IMR-90 (cell line): ENCODE results near the gene KCNAB1. TPM values are rescaled to one million over a fixed set of nuclear protein-coding genes. Genes with fewer than 3 reads are reported as not detected.

Experiments used
- ATAC-seq: fragments of 200-7000 bp; cut with Tn5 transposase; 2 replicates; pipeline ENCODE4 v1.9.1; 2020; ENCODE audit warnings: low read depth, mild to moderate bottlenecking, moderate library complexity
- BruUV-seq: library from RNA; stranded (reverse); fragments of 400-500 nt; replicated peaks from 2 replicates; lab custom pipeline; 2021; lab: Mats Ljungman, UMichigan
- CTCF ChIA-PET: fragments of 300-600 bp; formaldehyde crosslinking; extraction: SDS; loops from one replicate; lab custom pipeline; 2021; ENCODE audit warnings: antibody characterized with exemption; lab: Yijun Ruan, JAX
- POLR2A ChIA-PET: fragments of 300-600 bp; sonication (Branson Sonifier 250); formaldehyde crosslinking; loops from one replicate; lab custom pipeline; 2022; ENCODE audit warnings: antibody characterized with exemption; ENCODE audit not compliant: unreplicated experiment; lab: Charles Lee
- DNase-seq: peaks from one replicate; pipeline ENCODE4 v3.0.0; 2013
- H2AFZ ChIP-seq: replicated peaks from 2 replicates; pipeline ENCODE3; 2013; ENCODE audit warnings: low read length, mild to moderate bottlenecking; ENCODE audit not compliant: poor library complexity
- H2AK5ac ChIP-seq: 2 replicates; pipeline ENCODE4 v1.6.1; 2013; ENCODE audit warnings: low read depth, low read length, inconsistent platforms
- H2AK9ac ChIP-seq: replicated peaks from 2 replicates; pipeline ENCODE3; 2013; ENCODE audit warnings: mild to moderate bottlenecking, low read depth, low read length, moderate library complexity; ENCODE audit not compliant: poor library complexity
- H2BK120ac ChIP-seq: 2 replicates; pipeline ENCODE4 v1.6.1; 2013; ENCODE audit warnings: low read depth, low read length, inconsistent platforms
- H2BK15ac ChIP-seq: 3 replicates; pipeline ENCODE4 v1.6.1; 2013; ENCODE audit warnings: low read depth, low read length, inconsistent platforms
- H2BK20ac ChIP-seq: 2 replicates; pipeline ENCODE4 v1.6.1; 2013; ENCODE audit warnings: low read depth, mild to moderate bottlenecking, inconsistent platforms, low read length, moderate library complexity
- H2BK5ac ChIP-seq: 2 replicates; pipeline ENCODE4 v1.6.1; 2013; ENCODE audit warnings: mild to moderate bottlenecking, low read depth, low read length, inconsistent platforms; ENCODE audit not compliant: poor library complexity, severe bottlenecking
- H3K14ac ChIP-seq: replicated peaks from 2 replicates; pipeline ENCODE4 v1.6.1; 2013; ENCODE audit warnings: low read depth, low read length, inconsistent platforms
- H3K18ac ChIP-seq: 2 replicates; pipeline ENCODE4 v1.6.1; 2013; ENCODE audit warnings: low read depth, low read length, control low read depth
- H3K23ac ChIP-seq: 2 replicates; pipeline ENCODE4 v1.6.1; 2013; ENCODE audit warnings: low read depth, low read length, inconsistent platforms
- H3K27ac ChIP-seq: 2 replicates; pipeline ENCODE4 v1.5.1; 2013; ENCODE audit warnings: mild to moderate bottlenecking, control low read depth, low read length; ENCODE audit not compliant: insufficient read depth
- H3K27me3 ChIP-seq: 2 replicates; pipeline ENCODE4 v1.6.1; 2013; ENCODE audit warnings: low read length; ENCODE audit not compliant: control insufficient read depth, insufficient read depth
- H3K36me3 ChIP-seq: 2 replicates; pipeline ENCODE4 v1.6.1; 2013; ENCODE audit warnings: low read length, mixed read lengths; ENCODE audit not compliant: control insufficient read depth, insufficient read depth
- H3K4ac ChIP-seq: 2 replicates; pipeline ENCODE4 v1.6.1; 2013; ENCODE audit warnings: low read depth, low read length, inconsistent platforms
- H3K4me1 ChIP-seq: 2 replicates; pipeline ENCODE4 v1.6.1; 2013; ENCODE audit warnings: low read length, mixed read lengths; ENCODE audit not compliant: control insufficient read depth, insufficient read depth
- H3K4me2 ChIP-seq: 2 replicates; pipeline ENCODE4 v1.6.1; 2013; ENCODE audit warnings: low read depth, mild to moderate bottlenecking, control low read depth, low read length, moderate library complexity
- H3K4me3 ChIP-seq: 2 replicates; pipeline ENCODE4 v1.5.1; 2013; ENCODE audit warnings: low read depth, mild to moderate bottlenecking, control low read depth, low read length, moderate library complexity; ENCODE audit not compliant: insufficient read depth
- H3K56ac ChIP-seq: 2 replicates; pipeline ENCODE4 v1.6.1; 2013; ENCODE audit warnings: low read length, inconsistent platforms; ENCODE audit not compliant: insufficient read depth; ENCODE audit errors: extremely low read depth
- H3K79me1 ChIP-seq, 2 experiments: 2 replicates each; pipeline ENCODE4 v1.6.1; 2013; ENCODE audit warnings: low read length in 2 of 2, inconsistent platforms in 1 of 2, low read depth in 1 of 2
- H3K9ac ChIP-seq: 2 replicates; pipeline ENCODE4 v1.6.1; 2013; ENCODE audit warnings: low read depth, low read length, control low read depth
- H3K9me1 ChIP-seq: 2 replicates; pipeline ENCODE4 v1.6.1; 2013; ENCODE audit warnings: low read length, inconsistent platforms; ENCODE audit not compliant: insufficient read depth
- H3K9me3 ChIP-seq: 2 replicates; pipeline ENCODE4 v1.6.1; 2013; ENCODE audit warnings: low read length; ENCODE audit not compliant: control insufficient read depth, insufficient read depth
- H4K20me1 ChIP-seq: 2 replicates; pipeline ENCODE4 v1.6.1; 2013; ENCODE audit warnings: low read length, inconsistent platforms; ENCODE audit not compliant: insufficient read depth
- H4K5ac ChIP-seq: 2 replicates; pipeline ENCODE4 v1.6.1; 2013; ENCODE audit warnings: mild to moderate bottlenecking, low read depth, low read length, control low read depth
- H4K8ac ChIP-seq, 2 experiments: 2 replicates each; pipeline ENCODE4 v1.6.1; 2013; ENCODE audit warnings: low read depth in 2 of 2, low read length in 2 of 2, control low read depth in 1 of 2, inconsistent platforms in 1 of 2
- H4K91ac ChIP-seq: 2 replicates; pipeline ENCODE4 v1.6.1; 2013; ENCODE audit warnings: low read depth, low read length, inconsistent platforms; ENCODE audit not compliant: insufficient read depth
- CEBPB ChIP-seq: IDR thresholded peaks from 2 replicates; pipeline ENCODE4 v1.6.1; 2012; ENCODE audit warnings: low read depth, low read length, improper control_type of control experiment
- CTCF ChIP-seq: conservative IDR thresholded peaks from 2 replicates; pipeline ENCODE4 v1.5.1; 2012; ENCODE audit warnings: mild to moderate bottlenecking, low read depth, low read length, improper control_type of control experiment
- MAZ ChIP-seq: IDR thresholded peaks from 2 replicates; pipeline ENCODE4 v1.6.1; 2012; ENCODE audit warnings: low read depth, mild to moderate bottlenecking, low read length, improper control_type of control experiment, moderate library complexity, borderline replicate concordance
- RAD21 ChIP-seq: IDR thresholded peaks from 2 replicates; pipeline ENCODE4 v1.6.1; 2012; ENCODE audit warnings: low read length, improper control_type of control experiment
- WGBS, 2 experiments: methylation state at CpG; one replicate each; pipeline versions ENCODE4 v1.1.5 to v1.1.7; 2013; ENCODE audit warnings: missing lambda C conversion rate in 2 of 2; ENCODE audit not compliant: insufficient read length in 1 of 2; ENCODE audit errors: extremely low coverage in 2 of 2; 5-methylcytosine and 5-hydroxymethylcytosine counted together
- dilution Hi-C: fragments of 300-500 bp; cut with HindIII; formaldehyde crosslinking; loops from one replicate; pipeline ENCODE4 v1.14.3; 2018; ENCODE audit warnings: low sequenced_read_pairs; ENCODE audit not compliant: unreplicated experiment
- in situ Hi-C: fragments of 300-500 bp; cut with MboI; formaldehyde crosslinking; loops from 3 replicates; pipeline ENCODE4 v1.14.3; 2019; ENCODE audit warnings: low sequenced_read_pairs, inconsistent platforms, mixed read lengths
- intact Hi-C: fragments of 100-400 bp; cut with micrococcal nuclease; formaldehyde crosslinking; loops from 2 replicates; pipeline ENCODE4 v1.10.0; 2022
- polyA plus RNA-seq, 3 experiments: library from polyadenylated mRNA; depleted of rRNA; stranded (reverse); fragments of >200 nt; gene quantifications; 2 replicates each; pipeline ENCODE4 v1.2.3, GENCODE V29; 2012; ENCODE audit warnings: low replicate concordance in 1 of 3
- total RNA-seq: library from RNA; depleted of rRNA; stranded (reverse); fragments of >200 nt; gene quantifications from 2 replicates; pipeline ENCODE4 v1.2.3, GENCODE V29; 2012
- TF ChIP-seq, protein P1 (sequence below): fragments of 150-350 bp; IDR thresholded peaks from 2 replicates; pipeline ENCODE4 v1.6.1; 2017; ENCODE audit warnings: mild to moderate bottlenecking, antibody characterized with exemption, low read length, low read depth

The KCNAB1 gene
- total and polyA plus RNA-seq, 2 of the 4 experiments (the other 2 are of a cell fraction) = under 0.01 to 0.07 TPM

GRCh38 chr3:156478891-156479290 lies 358.5 kb downstream of the KCNAB1 start:
- in situ Hi-C loops = no loop called here
- Histone ChIP-seq H3K27me3 (no peaks in the 10 kb centered on the region; the same call in 1 of the 2 replicates), H3K4me2 (no peak overlapping the region), H3K4ac (no peak overlapping the region), H4K5ac (no peak overlapping the region), H3K36me3 (no peaks in the 10 kb centered on the region), H3K14ac (no peak overlapping the region), H4K20me1 (no peaks in the 10 kb centered on the region), H3K56ac (no peak overlapping the region), H2BK20ac (no peak overlapping the region), H3K4me1 (peaks cover 5% of the 10 kb centered on the region; the same call in 1 of the 2 replicates), H3K9ac (no peak overlapping the region), H3K23ac (no peak overlapping the region), H2AK9ac (no peak overlapping the region), H3K18ac (no peak overlapping the region), H2BK5ac (no peak overlapping the region), H3K79me1 (no peaks in the 10 kb centered on the region), H3K9me1 (no peaks in the 10 kb centered on the region), H4K8ac (no peak overlapping the region), H2BK120ac (no peak overlapping the region), H2BK15ac (no peak overlapping the region), H3K27ac (no peak overlapping the region), H4K91ac (no peak overlapping the region), H2AK5ac (no peak overlapping the region), H3K9me3 (no peaks in the 10 kb centered on the region), H2AFZ (no peak overlapping the region), H3K4me3 (no peak overlapping the region)
- dilution Hi-C loops = no loop called here
- no TSS peak for BruUV-seq
- intact Hi-C loops = no loop called here
- TF ChIP-seq RAD21 (no peak), CTCF (no peak), CEBPB (no peak), MAZ (no peak)
- TF ChIP-seq, protein P1, sequence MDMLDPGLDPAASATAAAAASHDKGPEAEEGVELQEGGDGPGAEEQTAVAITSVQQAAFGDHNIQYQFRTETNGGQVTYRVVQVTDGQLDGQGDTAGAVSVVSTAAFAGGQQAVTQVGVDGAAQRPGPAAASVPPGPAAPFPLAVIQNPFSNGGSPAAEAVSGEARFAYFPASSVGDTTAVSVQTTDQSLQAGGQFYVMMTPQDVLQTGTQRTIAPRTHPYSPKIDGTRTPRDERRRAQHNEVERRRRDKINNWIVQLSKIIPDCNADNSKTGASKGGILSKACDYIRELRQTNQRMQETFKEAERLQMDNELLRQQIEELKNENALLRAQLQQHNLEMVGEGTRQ = no peak
- CTCF ChIA-PET = interaction anchor here (0.6 to 1.7 kb wide), 2 partner anchors 14 to 21 kb away, joined by 3 read pairs; no protein-coding TSS in a partner anchor
- no peak for DNase-seq
- WGBS, 2 experiments = 75% methylated on average over 1 of the region's 2 CpGs; no CpG with 5 or more reads in 1 of the 2 experiments
- ATAC-seq = no peak
- POLR2A ChIA-PET = no interaction called here
